ENCODE results near the gene PDE6B. TPM values are rescaled to one million over a fixed set of nuclear protein-coding genes. Genes with fewer than 3 reads are reported as not detected.
A peak's percentile ranks its signal among the peaks of the same experiment; 100 is the strongest.

Gene PDE6B
- total and polyA plus RNA-seq, 2 of the 13 experiments (the other 11 are each of a cell fraction or from before 2014, with no cell fraction given) = 0.38 to 0.40 TPM

- H3K4me3 ChIP-seq (replicated peaks in 1 of 3; ENCODE audit: insufficient read depth in 1 of 3, low read depth in 2 of 3, low read length in 3 of 3) = no peak overlapping the region
- H3K9ac ChIP-seq (ENCODE audit: insufficient read depth, low read depth, low read length) = no peak overlapping the region
- peaks cover 0 to 4% of the 10 kb centered on the region in 2 experiments; a peak in 2 of 5 replicates for H3K27me3 ChIP-seq (ENCODE audit: control insufficient read depth in 1 of 2, insufficient read depth in 2 of 2, low read length in 2 of 2)
- BruUV-seq (replicated peaks) = no TSS peak
- H3K36me3 ChIP-seq (replicated peaks in 1 of 2; ENCODE audit: control insufficient read depth in 1 of 2, insufficient read depth in 2 of 2, low read length in 2 of 2) = peaks cover 3 to 12% of the 10 kb centered on the region in 2 experiments; a peak in 4 of 5 replicates
- POLR2A ChIA-PET = no interaction called here
- intact Hi-C loops (cut with micrococcal nuclease; ENCODE audit: unreplicated experiment) (loop anchor here (10.0 kb wide), 1 partner anchor 197 kb away; no protein-coding TSS in a partner anchor), in situ Hi-C loops (cut with HindIII; ENCODE audit: extremely low pct_ligation_motif_present, low pct_unique_long_range_greater_than_20kb) (no loop called here)
- H2AFZ ChIP-seq (ENCODE audit: low read length) = no peak overlapping the region
- H4K20me1 ChIP-seq (ENCODE audit: insufficient read depth, low read length) = no peaks in the 10 kb centered on the region; the same call in 1 of the 2 replicates
- WGBS (ENCODE audit: low lambda C conversion rate) = no CpG with 5 or more reads among the region's 3 CpGs
- H3K27ac ChIP-seq (ENCODE audit: extremely low read length, insufficient read depth, low read length) = no peak overlapping the region
- H3K9me3 ChIP-seq (ENCODE audit: low read length) = no peaks in the 10 kb centered on the region
- peaks cover 35% of the 10 kb centered on the region for H3K4me1 ChIP-seq (ENCODE audit: insufficient read depth, low read length)
- FAIRE-seq (no peak), DNase-seq (ENCODE audit: low spot score) (no peak), ATAC-seq (no peak)
- no peak for TF ChIP-seq RFXANK (CRISPR knock-in tag; IDR thresholded peaks at IDR 0.05)
- TF ChIP-seq ZNF362 (CRISPR knock-in tag; IDR thresholded peaks at IDR 0.05; ENCODE audit: borderline replicate concordance) = no peak
- no peak for TF ChIP-seq ZNF205 (CRISPR knock-in tag; IDR thresholded peaks at IDR 0.05)
- no peak for TF ChIP-seq RARG (CRISPR knock-in tag; IDR thresholded peaks at IDR 0.05; ENCODE audit: low read depth)
- CTCF ChIA-PET (ENCODE audit: low intra/inter-chr PET ratio, low total read pairs) = no interaction called here
- no peak overlapping the region for H3K4me2 ChIP-seq (ENCODE audit: low read depth, low read length)
- peaks cover 16% of the 10 kb centered on the region for H3K79me2 ChIP-seq (ENCODE audit: insufficient read depth, low read length)
These were observed 46.4 kb downstream of the PDE6B start for GRCh38 chr4:671769-672168.

- BruUV-seq (replicated peaks) = no TSS peak
- peak; percentile 18 for FAIRE-seq
- H3K4me1 ChIP-seq (ENCODE audit: insufficient read depth, low read length) = peaks cover 52% of the 10 kb centered on the region
- peaks cover 16% of the 10 kb centered on the region for H3K79me2 ChIP-seq (ENCODE audit: insufficient read depth, low read length)
- WGBS (ENCODE audit: low lambda C conversion rate) = 5% methylated on average over 18 of the region's 55 CpGs
- H2AFZ ChIP-seq (ENCODE audit: low read length) = no peak overlapping the region
- intact Hi-C loops (cut with micrococcal nuclease; ENCODE audit: unreplicated experiment) (loop anchor here (1.0 to 10.0 kb wide), 3 partner anchors 71 to 415 kb away; no protein-coding TSS in a partner anchor), in situ Hi-C loops (cut with HindIII; ENCODE audit: extremely low pct_ligation_motif_present, low pct_unique_long_range_greater_than_20kb) (no loop called here)
- peak overlapping the region; percentile 80 for H3K27ac ChIP-seq (ENCODE audit: extremely low read length, insufficient read depth, low read length)
- peak overlapping the region; percentile 71 for H3K4me2 ChIP-seq (ENCODE audit: low read depth, low read length)
- H3K27me3 ChIP-seq (ENCODE audit: control insufficient read depth in 1 of 2, insufficient read depth in 2 of 2, low read length in 2 of 2) = no peaks in the 10 kb centered on the region
- CTCF ChIA-PET (ENCODE audit: low intra/inter-chr PET ratio, low total read pairs) = interaction anchor here (1.2 kb wide), 1 partner anchor 72 kb away, joined by 3 read pairs; no protein-coding TSS in a partner anchor
- H3K9me3 ChIP-seq (ENCODE audit: low read length) = no peaks in the 10 kb centered on the region
- peaks cover 3 to 12% of the 10 kb centered on the region in 2 experiments; a peak in 4 of 5 replicates for H3K36me3 ChIP-seq (replicated peaks in 1 of 2; ENCODE audit: control insufficient read depth in 1 of 2, insufficient read depth in 2 of 2, low read length in 2 of 2)
- peak; percentile 5; the same call in 2 of the 3 replicates for ATAC-seq
- H3K9ac ChIP-seq (ENCODE audit: insufficient read depth, low read depth, low read length) = peak overlapping the region; percentile 73
- POLR2A ChIA-PET = interaction anchor here (1.0 to 1.7 kb wide), 7 partner anchors 9 to 276 kb away, joined by 3 to 14 read pairs (median 3); partner anchors contain the start of genes GAK and TMEM175
- H4K20me1 ChIP-seq (ENCODE audit: insufficient read depth, low read length) = no peaks in the 10 kb centered on the region; the same call in 1 of the 2 replicates
- peak overlapping the region; percentile 64 to 90 (median 83) for H3K4me3 ChIP-seq (replicated peaks in 1 of 3; ENCODE audit: insufficient read depth in 1 of 3, low read depth in 2 of 3, low read length in 3 of 3)
- peak; percentile 46 for DNase-seq (ENCODE audit: low spot score)
- TF ChIP-seq NCOA5 (CRISPR knock-in tag; IDR thresholded peaks at IDR 0.05) (no peak), MYC (CRISPR knock-in tag; IDR thresholded peaks at IDR 0.05; ENCODE audit: borderline replicate concordance) (peak; percentile 7), ZBTB39 (CRISPR knock-in tag; IDR thresholded peaks at IDR 0.05) (0 out of 2 replicates have a peak, but pooled peaks have one; percentile 42), NONO (IDR thresholded peaks at IDR 0.05) (no peak), NONO (CRISPR knock-in tag; conservative IDR thresholded peaks at IDR 0.05) (no peak), ZNF605 (CRISPR knock-in tag; IDR thresholded peaks at IDR 0.05) (peak; percentile 62)
These were observed 48.1 kb downstream of the PDE6B start for GRCh38 chr4:673349-674091.
